Smooth muscle cell (in vitro differentiated cells): Measurements from ENCODE around the gene RTF2. TPM values are rescaled to one million over a fixed set of nuclear protein-coding genes. Genes with fewer than 3 reads are reported as not detected.

Experiments used
- DNase-seq: peaks from one replicate; lab custom pipeline; 2025; ENCODE audit not compliant: unreplicated experiment; lab: John Stamatoyannopoulos, UW
- H2AFZ ChIP-seq: fragments of 200-600 bp; sonication (generic); 2 replicates; pipeline ENCODE4 v1.6.0; 2016; ENCODE audit warnings: antibody characterized with exemption, low read depth, mild to moderate bottlenecking
- H3F3A ChIP-seq: fragments of 200-600 bp; sonication (generic); 2 replicates; pipeline ENCODE4 v1.6.0; 2017; ENCODE audit warnings: antibody characterized with exemption, low read depth
- H3K27ac ChIP-seq: fragments of 200-600 bp; sonication (generic); 2 replicates; pipeline ENCODE4 v1.5.1; 2016; ENCODE audit warnings: low read depth, mild to moderate bottlenecking
- H3K27me3 ChIP-seq: fragments of 200-600 bp; sonication (generic); 2 replicates; pipeline ENCODE4 v1.6.1; 2016; ENCODE audit warnings: low read depth, mild to moderate bottlenecking
- H3K36me3 ChIP-seq: fragments of 200-600 bp; sonication (generic); 2 replicates; pipeline ENCODE4 v1.5.1; 2016; ENCODE audit warnings: low read depth
- H3K4me1 ChIP-seq: fragments of 200-600 bp; sonication (generic); 2 replicates; pipeline ENCODE4 v1.5.1; 2016; ENCODE audit warnings: low read depth
- H3K4me2 ChIP-seq: fragments of 200-600 bp; sonication (generic); 2 replicates; pipeline ENCODE4 v1.6.0; 2016; ENCODE audit warnings: mild to moderate bottlenecking
- H3K4me3 ChIP-seq: fragments of 200-600 bp; sonication (generic); 2 replicates; pipeline ENCODE4 v1.5.1; 2016; ENCODE audit warnings: mild to moderate bottlenecking
- H3K79me2 ChIP-seq: fragments of 200-600 bp; sonication (generic); 2 replicates; pipeline ENCODE4 v1.6.0; 2016; ENCODE audit warnings: low read depth, mild to moderate bottlenecking
- H3K9ac ChIP-seq: fragments of 200-600 bp; sonication (generic); 2 replicates; pipeline ENCODE4 v1.6.0; 2016; ENCODE audit warnings: low read depth
- H3K9me3 ChIP-seq: fragments of 200-600 bp; sonication (generic); replicated peaks from 2 replicates; pipeline ENCODE4 v1.5.1; 2016; ENCODE audit warnings: low read depth
- H4K20me1 ChIP-seq: fragments of 200-600 bp; sonication (generic); 2 replicates; pipeline ENCODE4 v1.6.0; 2016; ENCODE audit warnings: low read depth
- WGBS: methylation state at CpG from one replicate; pipeline ENCODE4 v1.1.7; 2016; ENCODE audit warnings: low lambda C conversion rate; 5-methylcytosine and 5-hydroxymethylcytosine counted together
- polyA plus RNA-seq: library from polyadenylated mRNA; unstranded; fragments of >200 nt; fragmentation: Nextera tagmentation; extraction: Ambion mirVana; gene quantifications from 2 replicates; pipeline ENCODE4 v1.2.1, GENCODE V29; 2016
- total RNA-seq: library from RNA; depleted of rRNA; stranded (reverse); fragments of >200 nt; gene quantifications from 2 replicates; pipeline ENCODE4 v1.2.3, GENCODE V29; 2014
- TF ChIP-seq, protein P1 (sequence below): fragments of 200-600 bp; sonication (generic); IDR thresholded peaks from 2 replicates; pipeline ENCODE4 v1.5.1; 2017; ENCODE audit warnings: borderline replicate concordance, mild to moderate bottlenecking, antibody characterized with exemption; ENCODE audit not compliant: insufficient read depth, poor library complexity, severe bottlenecking

The RTF2 gene
- total and polyA plus RNA-seq, 2 experiments from 2014 or later: 38.0 to 106 TPM

DNA sequence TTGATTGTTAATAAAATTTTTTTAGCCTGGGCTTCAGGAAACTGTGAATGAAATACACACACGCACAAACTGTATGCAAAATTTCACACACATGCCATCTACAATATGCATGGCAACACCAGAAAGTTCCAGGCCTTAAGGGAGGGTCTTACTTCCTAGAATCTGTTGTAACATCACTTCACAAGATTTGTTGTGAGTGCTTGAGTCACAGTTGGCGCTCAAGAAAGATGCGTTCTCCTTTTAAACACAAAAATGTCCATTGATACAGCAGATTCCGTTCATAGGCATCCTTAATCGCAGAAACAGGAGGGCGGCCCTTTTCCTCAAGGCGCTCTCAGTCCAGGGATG lies 485 bp upstream of the RTF2 start:
- H3K79me2 ChIP-seq: peaks cover 31% of the 10 kb centered on the region
- no peaks in the 10 kb centered on the region for H3K9me3 ChIP-seq
- peak overlapping the region; percentile 69 for H2AFZ ChIP-seq
- DNase-seq: no peak
- WGBS: 8% methylated on average over 7 of the region's 7 CpGs
- no peaks in the 10 kb centered on the region for H3K36me3 ChIP-seq
- H4K20me1 ChIP-seq: no peaks in the 10 kb centered on the region
- H3K4me2 ChIP-seq: peak overlapping the region; percentile 82
- no peaks in the 10 kb centered on the region for H3F3A ChIP-seq
- H3K4me3 ChIP-seq: peak overlapping the region; percentile 82
- H3K4me1 ChIP-seq: peaks cover 5% of the 10 kb centered on the region
- H3K27ac ChIP-seq: peak overlapping the region; percentile 79
- TF ChIP-seq, protein P1, sequence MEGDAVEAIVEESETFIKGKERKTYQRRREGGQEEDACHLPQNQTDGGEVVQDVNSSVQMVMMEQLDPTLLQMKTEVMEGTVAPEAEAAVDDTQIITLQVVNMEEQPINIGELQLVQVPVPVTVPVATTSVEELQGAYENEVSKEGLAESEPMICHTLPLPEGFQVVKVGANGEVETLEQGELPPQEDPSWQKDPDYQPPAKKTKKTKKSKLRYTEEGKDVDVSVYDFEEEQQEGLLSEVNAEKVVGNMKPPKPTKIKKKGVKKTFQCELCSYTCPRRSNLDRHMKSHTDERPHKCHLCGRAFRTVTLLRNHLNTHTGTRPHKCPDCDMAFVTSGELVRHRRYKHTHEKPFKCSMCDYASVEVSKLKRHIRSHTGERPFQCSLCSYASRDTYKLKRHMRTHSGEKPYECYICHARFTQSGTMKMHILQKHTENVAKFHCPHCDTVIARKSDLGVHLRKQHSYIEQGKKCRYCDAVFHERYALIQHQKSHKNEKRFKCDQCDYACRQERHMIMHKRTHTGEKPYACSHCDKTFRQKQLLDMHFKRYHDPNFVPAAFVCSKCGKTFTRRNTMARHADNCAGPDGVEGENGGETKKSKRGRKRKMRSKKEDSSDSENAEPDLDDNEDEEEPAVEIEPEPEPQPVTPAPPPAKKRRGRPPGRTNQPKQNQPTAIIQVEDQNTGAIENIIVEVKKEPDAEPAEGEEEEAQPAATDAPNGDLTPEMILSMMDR: no peak
- H3K9ac ChIP-seq: peak overlapping the region; percentile 76
- peaks cover 4% of the 10 kb centered on the region for H3K27me3 ChIP-seq

DNA sequence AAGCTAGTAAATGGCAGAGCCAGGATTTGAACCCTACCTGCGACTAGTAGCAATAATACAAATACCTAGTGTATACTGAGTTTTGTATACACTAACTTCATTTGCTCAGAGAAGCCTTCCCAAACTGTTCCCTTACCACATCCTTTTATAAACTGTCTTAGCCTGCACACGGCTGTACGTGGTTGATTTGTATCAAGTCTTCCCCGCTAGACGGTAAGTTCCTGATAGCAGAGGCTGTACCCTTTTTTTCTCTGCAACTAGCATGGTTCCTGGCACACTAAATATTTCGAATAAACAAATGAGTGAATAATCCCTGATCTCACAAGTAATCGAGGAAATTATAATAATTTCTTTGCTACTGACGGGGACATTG lies 636 bp downstream of the RTF2 start:
- Histone ChIP-seq H3K27ac (peak overlapping the region; percentile 82), H3K4me3 (peak overlapping the region; percentile 82), H3K4me2 (peak overlapping the region; percentile 94), H3K9ac (peak overlapping the region; percentile 95), H3K36me3 (peaks cover 7% of the 10 kb centered on the region), H3K9me3 (no peaks in the 10 kb centered on the region), H3F3A (no peaks in the 10 kb centered on the region), H4K20me1 (no peaks in the 10 kb centered on the region), H3K4me1 (peaks cover 5% of the 10 kb centered on the region), H3K79me2 (peaks cover 33% of the 10 kb centered on the region), H2AFZ (peak overlapping the region; percentile 83), H3K27me3 (no peaks in the 10 kb centered on the region)
- DNase-seq: no peak
- 41% methylated on average over 8 of the region's 8 CpGs for WGBS
- TF ChIP-seq, protein P1: no peak

DNA sequence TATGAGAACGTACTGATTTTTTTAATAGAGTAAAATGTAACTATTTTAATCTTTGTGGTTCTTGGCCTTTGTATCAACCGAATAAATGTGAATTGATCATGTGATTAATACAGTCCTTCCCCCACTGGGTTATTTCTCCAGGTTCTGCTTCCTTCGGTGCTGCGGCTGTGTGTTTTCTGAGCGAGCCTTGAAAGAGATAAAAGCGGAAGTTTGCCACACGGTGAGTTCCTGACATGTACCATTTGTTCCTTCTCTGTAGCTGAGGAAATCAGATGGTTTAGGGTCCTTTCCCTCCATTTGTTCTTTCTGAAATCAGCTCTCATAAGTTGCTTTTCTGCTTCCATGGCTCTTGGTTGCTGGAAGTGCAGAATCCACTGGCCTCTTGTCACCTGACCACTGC lies 15.5 kb downstream of the RTF2 start:
- H3K79me2 ChIP-seq: peaks cover 4% of the 10 kb centered on the region

DNA sequence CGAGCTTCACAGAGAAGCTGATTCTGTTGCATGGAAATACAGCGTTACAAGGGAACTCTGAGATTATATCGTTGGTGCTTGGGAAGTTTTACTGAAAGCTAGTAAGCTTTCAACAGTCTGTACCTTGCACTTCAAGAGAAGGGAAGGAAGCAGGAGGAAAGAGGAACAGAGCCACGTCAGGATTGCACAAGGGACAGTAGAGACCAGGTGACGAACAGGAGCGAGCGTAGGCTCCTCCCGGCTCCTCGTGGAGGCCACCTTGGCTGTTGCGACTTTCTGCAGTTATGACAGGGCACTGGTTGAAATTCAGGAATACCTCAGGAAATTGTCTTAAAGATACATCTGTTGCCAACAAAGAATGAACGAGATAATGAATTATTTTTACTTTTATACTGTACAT lies 18.8 kb downstream of the RTF2 start:
- no peaks in the 10 kb centered on the region for H3K9me3 ChIP-seq
- no peaks in the 10 kb centered on the region for H3K4me1 ChIP-seq
- H3K27ac ChIP-seq: no peak overlapping the region
- peaks cover 10% of the 10 kb centered on the region for H4K20me1 ChIP-seq
- no peak overlapping the region for H3K4me2 ChIP-seq
- no peak overlapping the region for H3K4me3 ChIP-seq
- TF ChIP-seq, protein P1: no peak
- no peaks in the 10 kb centered on the region for H3K27me3 ChIP-seq
- DNase-seq: no peak
- peaks cover 1% of the 10 kb centered on the region for H3K79me2 ChIP-seq
- 92% methylated on average over 11 of the region's 11 CpGs for WGBS
- H3K36me3 ChIP-seq: no peaks in the 10 kb centered on the region
- H3K9ac ChIP-seq: no peak overlapping the region
- no peaks in the 10 kb centered on the region for H3F3A ChIP-seq
- H2AFZ ChIP-seq: no peak overlapping the region

More for the DNA sequence above, 15.5 kb downstream of the RTF2 start:
- no peak overlapping the region for H3K4me3 ChIP-seq
- no peak for DNase-seq
- H3K4me1 ChIP-seq: no peaks in the 10 kb centered on the region
- peaks cover 18% of the 10 kb centered on the region for H3K36me3 ChIP-seq
- H3K27me3 ChIP-seq: no peaks in the 10 kb centered on the region
- no peak overlapping the region for H3K4me2 ChIP-seq
- H4K20me1 ChIP-seq: no peaks in the 10 kb centered on the region
- no peak overlapping the region for H3K9ac ChIP-seq
- H3K27ac ChIP-seq: no peak overlapping the region
- no peaks in the 10 kb centered on the region for H3F3A ChIP-seq
- H3K9me3 ChIP-seq: no peaks in the 10 kb centered on the region
- 94% methylated on average over 7 of the region's 7 CpGs for WGBS
- no peak overlapping the region for H2AFZ ChIP-seq
- TF ChIP-seq, protein P1: no peak
